HepG2 (cell line): ENCODE measurements around the gene IMP3. TPM values are rescaled to one million over a fixed set of nuclear protein-coding genes. Genes with fewer than 3 reads are reported as not detected.

Experiments
- ATAC-seq: fragments of 200-7000 bp; cut with Tn5 transposase; 3 replicates; pipeline ENCODE4 v1.9.1; 2020; ENCODE audit warnings: mild to moderate bottlenecking, moderate library complexity
- BruUV-seq: library from RNA; stranded (reverse); fragments of 400-500 nt; replicated peaks from 2 replicates; lab custom pipeline; 2021; lab: Mats Ljungman, UMichigan
- CTCF ChIA-PET: fragments of 300-600 bp; formaldehyde crosslinking; extraction: SDS; loops from one replicate; lab custom pipeline; 2021; ENCODE audit warnings: low total read pairs, inconsistent platforms, low intra/inter-chr PET ratio; lab: Yijun Ruan, JAX
- POLR2A ChIA-PET: fragments of 350-600 bp; sonication (Branson Sonifier 250); formaldehyde crosslinking; loops from one replicate; lab custom pipeline; 2020; ENCODE audit warnings: antibody characterized with exemption, inconsistent platforms; lab: Yijun Ruan, JAX
- DNase-seq: peaks from one replicate; pipeline ENCODE4 v3.0.0-alpha.2; 2015; ENCODE audit warnings: low spot score
- FAIRE-seq: peaks from 3 replicates; lab custom pipeline; 2011; peaks lifted over from hg19 to GRCh38; lab: Jason Lieb, UNC
- H2AFZ ChIP-seq: one replicate; pipeline ENCODE4 v1.6.1; 2011; ENCODE audit warnings: low read length, inconsistent platforms
- H3K27ac ChIP-seq: fragments of 300-600 bp; 3 replicates; pipeline ENCODE4 v1.8.0; 2011; ENCODE audit warnings: mixed run types, mild to moderate bottlenecking, mixed read lengths, low read length, inconsistent platforms; ENCODE audit not compliant: insufficient read depth; ENCODE audit errors: extremely low read length
- H3K27me3 ChIP-seq, 2 experiments: fragments of 200-600 bp in 1 of 2; 2 replicates in 1 of 2; 3 replicates in 1 of 2; pipeline versions ENCODE4 v1.6.0 to v1.8.0; 2011; ENCODE audit warnings: low read length in 2 of 2, mild to moderate bottlenecking in 2 of 2, moderate library complexity in 2 of 2, inconsistent platforms in 1 of 2; ENCODE audit not compliant: insufficient read depth in 2 of 2, control insufficient read depth in 1 of 2
- H3K36me3 ChIP-seq, 2 experiments: fragments of 200-600 bp in 1 of 2; replicated peaks in 1 of 2; 2 replicates in 1 of 2; 3 replicates in 1 of 2; pipeline versions ENCODE4 v1.5.1 to v1.8.0; 2011; ENCODE audit warnings: low read length in 2 of 2, inconsistent platforms in 1 of 2; ENCODE audit not compliant: insufficient read depth in 2 of 2, control insufficient read depth in 1 of 2
- H3K4me1 ChIP-seq: 2 replicates; pipeline ENCODE4 v1.5.1; 2012; ENCODE audit warnings: low read length, inconsistent platforms; ENCODE audit not compliant: insufficient read depth
- H3K4me2 ChIP-seq: 2 replicates; pipeline ENCODE4 v1.6.0; 2011; ENCODE audit warnings: low read depth, low read length, inconsistent platforms
- H3K4me3 ChIP-seq, 3 experiments: fragments of 200-600 bp in 1 of 3; sonication (generic), shearing (Covaris generic) in 1 of 3; replicated peaks in 1 of 3; 2 replicates each; pipeline ENCODE4 v1.5.1; 2011 to 2016; ENCODE audit warnings: low read length in 3 of 3, inconsistent platforms in 2 of 3, low read depth in 2 of 3, mild to moderate bottlenecking in 2 of 3, control low read depth in 1 of 3, mixed read lengths in 1 of 3; ENCODE audit not compliant: insufficient read depth in 1 of 3
- H3K79me2 ChIP-seq: one replicate; pipeline ENCODE4 v1.6.1; 2011; ENCODE audit warnings: low read length, inconsistent platforms; ENCODE audit not compliant: insufficient read depth
- H3K9ac ChIP-seq: 2 replicates; pipeline ENCODE4 v1.6.0; 2011; ENCODE audit warnings: mild to moderate bottlenecking, low read depth, low read length, inconsistent platforms; ENCODE audit not compliant: insufficient read depth
- H3K9me3 ChIP-seq: 2 replicates; pipeline ENCODE4 v1.5.1; 2012; ENCODE audit warnings: mild to moderate bottlenecking, low read length
- H4K20me1 ChIP-seq: 2 replicates; pipeline ENCODE4 v1.6.0; 2011; ENCODE audit warnings: inconsistent platforms, mild to moderate bottlenecking, low read length, moderate library complexity; ENCODE audit not compliant: insufficient read depth
- BHLHE40 ChIP-seq: IDR thresholded peaks from 2 replicates; pipeline ENCODE4 v1.6.1; 2011; ENCODE audit warnings: low read length, improper control_type of control experiment
- CCDC6 ChIP-seq: sonication (generic); formaldehyde crosslinking; IDR thresholded peaks from 2 replicates; pipeline ENCODE4 v1.8.1; 2022; ENCODE audit warnings: mild to moderate bottlenecking, missing genetic modification reagents, moderate library complexity
- IKZF1 ChIP-seq: fragments of 450-650 bp; IDR thresholded peaks from 2 replicates; pipeline ENCODE4 v1.7.1; 2016
- KAT8 ChIP-seq: IDR thresholded peaks from 2 replicates; pipeline ENCODE4 v1.6.1; 2016; ENCODE audit warnings: missing genetic modification reagents, missing compliant biosample characterization
- MLLT10 ChIP-seq: sonication (generic); formaldehyde crosslinking; IDR thresholded peaks from 2 replicates; pipeline ENCODE4 v1.4.0; 2020; ENCODE audit warnings: missing genetic modification reagents
- NFIC ChIP-seq: IDR thresholded peaks from 2 replicates; pipeline ENCODE4 v1.6.1; 2012; ENCODE audit warnings: mild to moderate bottlenecking, low read length, inconsistent platforms
- NKX3-1 ChIP-seq: sonication (generic); formaldehyde crosslinking; IDR thresholded peaks from 2 replicates; pipeline ENCODE4 v1.5.0; 2020; ENCODE audit warnings: missing genetic modification reagents
- PRDM4 ChIP-seq: sonication (generic); formaldehyde crosslinking; IDR thresholded peaks from 2 replicates; pipeline ENCODE4 v1.9.0; 2021; ENCODE audit warnings: missing genetic modification reagents, borderline replicate concordance
- SRF ChIP-seq: IDR thresholded peaks from 2 replicates; pipeline ENCODE4 v1.6.1; 2011; ENCODE audit warnings: mild to moderate bottlenecking, low read depth, low read length, moderate library complexity
- SRSF9 ChIP-seq: fragments of 200-400 bp; formaldehyde crosslinking; IDR thresholded peaks from 2 replicates; pipeline ENCODE4 v1.6.1; 2018; ENCODE audit warnings: borderline replicate concordance, mild to moderate bottlenecking, low read depth, low read length; ENCODE audit not compliant: insufficient read depth, poor library complexity, severe bottlenecking
- TBX2 ChIP-seq: sonication (generic); formaldehyde crosslinking; IDR thresholded peaks from 2 replicates; pipeline ENCODE4 v1.5.0; 2020; ENCODE audit warnings: missing genetic modification reagents, mild to moderate bottlenecking, borderline replicate concordance
- TEAD2 ChIP-seq: sonication (generic); formaldehyde crosslinking; IDR thresholded peaks from 2 replicates; pipeline ENCODE4 v1.9.0; 2021; ENCODE audit warnings: missing genetic modification reagents
- ZBTB37 ChIP-seq: sonication (generic); formaldehyde crosslinking; IDR thresholded peaks from 2 replicates; pipeline ENCODE4 v1.4.0; 2020; ENCODE audit warnings: mild to moderate bottlenecking, missing genetic modification reagents
- ZMYM2 ChIP-seq: sonication (generic); formaldehyde crosslinking; IDR thresholded peaks from 2 replicates; pipeline ENCODE4 v1.8.0; 2022; ENCODE audit warnings: mild to moderate bottlenecking, missing genetic modification reagents
- ZNF598 ChIP-seq: sonication (generic); formaldehyde crosslinking; IDR thresholded peaks from 2 replicates; pipeline ENCODE4 v1.5.1; 2020; ENCODE audit warnings: mild to moderate bottlenecking, missing genetic modification reagents, borderline replicate concordance
- ZNF790 ChIP-seq: sonication (generic); formaldehyde crosslinking; IDR thresholded peaks from 2 replicates; pipeline ENCODE4 v1.8.0; 2022; ENCODE audit warnings: missing genetic modification reagents, mild to moderate bottlenecking, borderline replicate concordance
- WGBS: methylation state at CpG from one replicate; pipeline ENCODE4 v1.1.6; 2017; ENCODE audit warnings: low lambda C conversion rate; 5-methylcytosine and 5-hydroxymethylcytosine counted together
- in situ Hi-C: cut with HindIII; loops from 2 replicates; pipeline ENCODE4 v1.10.0; 2017; ENCODE audit warnings: low pct_unique_long_range_greater_than_20kb; ENCODE audit not compliant: extremely low pct_ligation_motif_present
- intact Hi-C: fragments of 100-400 bp; cut with micrococcal nuclease; formaldehyde crosslinking; loops from one replicate; pipeline ENCODE4 v1.10.0; 2022; ENCODE audit not compliant: unreplicated experiment
- polyA plus RNA-seq, 8 experiments: library from polyadenylated mRNA; depleted of rRNA in 3 of 8; stranded (reverse) in 7 of 8; unstranded in 1 of 8; fragments of >200 nt; fragmentation: Illumina TruSeq in 4 of 8; extraction: Trizol in 4 of 8; gene quantifications; 2 replicates each; pipeline versions ENCODE4 v1.2.1 to v1.2.3, GENCODE V29; 2011 to 2016; ENCODE audit warnings: low read depth in 4 of 8, missing spikeins in 1 of 8, mixed read lengths in 1 of 8; ENCODE audit not compliant: insufficient read depth in 1 of 8
- total RNA-seq, 5 experiments: library from RNA; depleted of rRNA; stranded (reverse); fragments of >200 nt; fragmentation: Illumina TruSeq; extraction: Trizol; gene quantifications; 2 replicates each; pipeline ENCODE4 v1.2.3, GENCODE V29; 2016; ENCODE audit warnings: low read depth in 1 of 5

IMP3 gene
- total and polyA plus RNA-seq, 2 of the 13 experiments (the other 11 are each of a cell fraction or from before 2014, with no cell fraction given), result 38.3 to 143 TPM

GRCh38 chr15:75662823-75663519 is 22.9 kb upstream of the IMP3 start:
- 100% methylated on average over 4 of the region's 9 CpGs for WGBS
- BruUV-seq, result no TSS peak
- FAIRE-seq (no peak), ATAC-seq (no peak), DNase-seq (no peak)
- ChIA-PET POLR2A (interaction anchor here (2.3 kb wide), 1 partner anchor 24 kb away, joined by 12 read pairs; the partner anchor contains the start of gene IMP3), CTCF (no interaction called here)
- Histone ChIP-seq H3K27me3 (no peaks in the 10 kb centered on the region), H3K9ac (no peak overlapping the region), H3K4me2 (no peak overlapping the region), H3K79me2 (no peaks in the 10 kb centered on the region), H3K9me3 (no peaks in the 10 kb centered on the region), H2AFZ (no peak overlapping the region), H3K4me1 (peaks cover 59% of the 10 kb centered on the region), H4K20me1 (no peaks in the 10 kb centered on the region), H3K36me3 (peaks cover 5 to 10% of the 10 kb centered on the region in 2 experiments; a peak in 3 of 5 replicates), H3K27ac (no peak overlapping the region), H3K4me3 (no peak overlapping the region)
- intact Hi-C loops (no loop called here), in situ Hi-C loops (no loop called here)
- no peak for TF ChIP-seq SRF
- TF ChIP-seq MLLT10 (CRISPR knock-in tag), result no peak
- no peak for TF ChIP-seq KAT8
- TF ChIP-seq CCDC6 (CRISPR knock-in tag), result no peak
- TF ChIP-seq SRSF9, result no peak
- TF ChIP-seq TEAD2 (CRISPR knock-in tag), result no peak
- TF ChIP-seq NKX3-1 (CRISPR knock-in tag), result no peak

GRCh38 chr15:75661756-75662140 is 21.7 kb upstream of the IMP3 start:
- Histone ChIP-seq H4K20me1 (peaks cover under 1% of the 10 kb centered on the region; the same call in 1 of the 2 replicates), H3K9me3 (no peaks in the 10 kb centered on the region), H3K4me2 (peak overlapping the region; percentile 50), H3K4me3 (no peak overlapping the region), H3K27ac (no peak overlapping the region), H3K79me2 (peaks cover 2% of the 10 kb centered on the region), H3K27me3 (no peaks in the 10 kb centered on the region), H3K36me3 (peaks cover 9 to 21% of the 10 kb centered on the region in 2 experiments; a peak in 4 of 5 replicates), H3K4me1 (peaks cover 53% of the 10 kb centered on the region), H3K9ac (peak overlapping the region; percentile 12; the same call in 1 of the 2 replicates), H2AFZ (no peak overlapping the region)
- ATAC-seq (no peak), FAIRE-seq (no peak), DNase-seq (no peak)
- BruUV-seq, result no TSS peak
- ChIA-PET POLR2A (interaction anchor here (1.6 to 3.2 kb wide), 5 partner anchors 10 to 22 kb away, joined by 5 to 20 read pairs (median 16); partner anchors contain the start of genes IMP3 and SNX33), CTCF (no interaction called here)
- 53% methylated on average over 3 of the region's 3 CpGs for WGBS
- in situ Hi-C loops (no loop called here), intact Hi-C loops (no loop called here)
- no peak for TF ChIP-seq NFIC
- no peak for TF ChIP-seq PRDM4
- no peak for TF ChIP-seq BHLHE40
- no peak for TF ChIP-seq ZMYM2 (CRISPR knock-in tag)
- no peak for TF ChIP-seq IKZF1
- TF ChIP-seq ZBTB37 (CRISPR knock-in tag), result no peak
- no peak for TF ChIP-seq ZNF598 (CRISPR knock-in tag)
- TF ChIP-seq TBX2 (CRISPR knock-in tag), result no peak
- no peak for TF ChIP-seq ZNF790 (CRISPR knock-in tag)
